COLO668 (cell line): ENCODE data around the gene LTK.
"Not testable (repeated sequence)": the region's sequence is repeated elsewhere in the genome, so short reads cannot be mapped to it uniquely, and the experiment has no call there.

Source experiments
- DNase-seq: peaks from one replicate; lab custom pipeline; 2025; ENCODE audit not compliant: unreplicated experiment; lab: John Stamatoyannopoulos, UW

The LTK gene

GRCh38 chr15:41480396-41481140 lies 33.1 kb downstream of the LTK start:
- no peak for DNase-seq

GRCh38 chr15:41476416-41477048 lies 37.1 kb downstream of the LTK start:
- DNase-seq, result no peak

- DNase-seq, result no peak
Observed at GRCh38 chr15:41474941-41475340, 38.7 kb downstream of the LTK start.

GRCh38 chr15:41474436-41474835 lies 39.2 kb downstream of the LTK start:
- no peak for DNase-seq

GRCh38 chr15:41473418-41473817 lies 40.2 kb downstream of the LTK start:
- DNase-seq, result no peak

GRCh38 chr15:41469644-41470043 lies 44.0 kb downstream of the LTK start:
- not testable (repeated sequence) for DNase-seq

- DNase-seq, result no peak
Observed at GRCh38 chr15:41466711-41467110, 46.9 kb downstream of the LTK start.

GRCh38 chr15:41465822-41466421 lies 47.7 kb downstream of the LTK start:
- peak; percentile 14 for DNase-seq

GRCh38 chr15:41464889-41465580 lies 48.6 kb downstream of the LTK start:
- no peak for DNase-seq

- no peak for DNase-seq
Observed at GRCh38 chr15:41462084-41462795, 51.4 kb downstream of the LTK start.
